ENCODE results near the gene ZNF438. TPM values are rescaled to one million over a fixed set of nuclear protein-coding genes. Genes with fewer than 3 reads are reported as not detected.

The ZNF438 gene
- total RNA-seq, 1 donor: 4.3 TPM

GRCh38 chr10:30821261-30821993 is 210.2 kb downstream of the ZNF438 start:
- H3K4me1 ChIP-seq (ENCODE audit: insufficient read depth, low read length): peaks cover 26% of the 10 kb centered on the region
- TF ChIP-seq CTCF (IDR thresholded peaks at IDR 0.05; ENCODE audit: extremely low read depth, low read depth, low read length): no peak
- H4K20me1 ChIP-seq (ENCODE audit: insufficient read depth, low read length): no peaks in the 10 kb centered on the region
- peak overlapping the region; percentile 36 for H2AFZ ChIP-seq (ENCODE audit: low read length)
- no peaks in the 10 kb centered on the region for H3K27me3 ChIP-seq (ENCODE audit: insufficient read depth, low read length)
- no peaks in the 10 kb centered on the region for H3K36me3 ChIP-seq (ENCODE audit: insufficient read depth, low read length)
- H3K79me2 ChIP-seq (ENCODE audit: insufficient read depth, low read length): no peaks in the 10 kb centered on the region
- H3K4me3 ChIP-seq (ENCODE audit: insufficient read depth, low read length): no peak overlapping the region
- peak; percentile 66 for DNase-seq (ENCODE audit: insufficient read length, low spot score, missing footprints)
- H3K4me2 ChIP-seq (ENCODE audit: insufficient read depth, low read length): no peak overlapping the region
- peak overlapping the region; percentile 69 for H3K27ac ChIP-seq (ENCODE audit: low read depth, low read length)
- no peaks in the 10 kb centered on the region for H3K9me3 ChIP-seq (ENCODE audit: low read depth, low read length)

DNA sequence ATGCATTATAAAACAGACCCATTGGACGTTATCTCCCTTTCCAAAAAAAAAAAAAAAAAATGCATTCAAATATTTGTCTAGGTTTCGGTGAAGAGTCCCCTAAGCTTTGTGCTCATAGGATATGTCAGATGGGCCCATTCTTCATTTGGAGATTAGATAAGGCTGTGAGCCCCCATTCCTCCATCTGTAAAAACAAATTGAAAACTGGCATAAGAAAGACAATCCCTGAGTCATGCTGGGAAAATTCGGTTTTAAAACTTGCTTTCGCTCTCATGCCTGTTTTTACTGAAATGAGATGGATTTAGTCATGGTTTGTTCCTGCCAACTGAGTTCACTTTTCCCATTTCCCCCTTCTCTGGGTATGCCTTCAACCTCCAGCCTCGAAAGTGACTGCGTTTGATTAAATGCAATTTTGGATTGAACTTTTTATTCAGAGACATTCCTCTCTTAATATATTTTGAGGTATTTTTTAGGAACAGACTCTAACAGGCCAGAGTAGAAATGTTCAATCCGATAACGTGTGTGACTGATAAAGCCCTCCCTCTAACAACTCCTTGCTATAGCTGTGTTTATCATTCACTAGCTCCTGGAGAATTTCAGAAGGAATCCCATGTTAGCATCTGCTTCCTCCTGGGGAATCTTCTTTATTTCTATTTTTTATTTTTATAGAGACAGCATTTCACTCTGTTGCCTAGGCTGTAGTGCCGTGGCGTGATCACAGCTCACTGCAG is 211.2 kb downstream of the ZNF438 start:
- H3K27ac ChIP-seq (ENCODE audit: low read depth, low read length): peak overlapping the region; percentile 69
- H3K27me3 ChIP-seq (ENCODE audit: insufficient read depth, low read length): no peaks in the 10 kb centered on the region
- peak overlapping the region; percentile 70 for H3K4me2 ChIP-seq (ENCODE audit: insufficient read depth, low read length)
- no peaks in the 10 kb centered on the region for H3K9me3 ChIP-seq (ENCODE audit: low read depth, low read length)
- DNase-seq (ENCODE audit: insufficient read length, low spot score, missing footprints): peak; percentile 91
- no peaks in the 10 kb centered on the region for H3K36me3 ChIP-seq (ENCODE audit: insufficient read depth, low read length)
- peak overlapping the region; percentile 34 for H3K4me3 ChIP-seq (ENCODE audit: insufficient read depth, low read length)
- H4K20me1 ChIP-seq (ENCODE audit: insufficient read depth, low read length): no peaks in the 10 kb centered on the region
- H2AFZ ChIP-seq (ENCODE audit: low read length): peak overlapping the region; percentile 1
- TF ChIP-seq CTCF (IDR thresholded peaks at IDR 0.05; ENCODE audit: extremely low read depth, low read depth, low read length): no peak
- peaks cover 26% of the 10 kb centered on the region for H3K4me1 ChIP-seq (ENCODE audit: insufficient read depth, low read length)
- no peaks in the 10 kb centered on the region for H3K79me2 ChIP-seq (ENCODE audit: insufficient read depth, low read length)

- Histone ChIP-seq H3K79me2 (ENCODE audit: insufficient read depth, low read length) (no peaks in the 10 kb centered on the region), H2AFZ (ENCODE audit: low read length) (peak overlapping the region; percentile 49), H3K27ac (ENCODE audit: low read depth, low read length) (peak overlapping the region; percentile 69), H3K27me3 (ENCODE audit: insufficient read depth, low read length) (no peaks in the 10 kb centered on the region), H3K4me2 (ENCODE audit: insufficient read depth, low read length) (peak overlapping the region; percentile 70), H4K20me1 (ENCODE audit: insufficient read depth, low read length) (no peaks in the 10 kb centered on the region), H3K4me3 (ENCODE audit: insufficient read depth, low read length) (peak overlapping the region; percentile 34), H3K36me3 (ENCODE audit: insufficient read depth, low read length) (no peaks in the 10 kb centered on the region), H3K4me1 (ENCODE audit: insufficient read depth, low read length) (peaks cover 26% of the 10 kb centered on the region), H3K9me3 (ENCODE audit: low read depth, low read length) (no peaks in the 10 kb centered on the region)
- TF ChIP-seq CTCF (IDR thresholded peaks at IDR 0.05; ENCODE audit: extremely low read depth, low read depth, low read length): no peak
- DNase-seq (ENCODE audit: insufficient read length, low spot score, missing footprints): no peak
Observed at GRCh38 chr10:30819341-30820181, 212.1 kb downstream of the ZNF438 start.

All from osteoblast (primary cell).